GOT3 (cell line): ENCODE measurements around the gene RGL1.

ENCODE experiments used
- DNase-seq: peaks from one replicate; lab custom pipeline; 2025; ENCODE audit warnings: mixed read lengths; lab: John Stamatoyannopoulos, UW

The RGL1 gene

DNA sequence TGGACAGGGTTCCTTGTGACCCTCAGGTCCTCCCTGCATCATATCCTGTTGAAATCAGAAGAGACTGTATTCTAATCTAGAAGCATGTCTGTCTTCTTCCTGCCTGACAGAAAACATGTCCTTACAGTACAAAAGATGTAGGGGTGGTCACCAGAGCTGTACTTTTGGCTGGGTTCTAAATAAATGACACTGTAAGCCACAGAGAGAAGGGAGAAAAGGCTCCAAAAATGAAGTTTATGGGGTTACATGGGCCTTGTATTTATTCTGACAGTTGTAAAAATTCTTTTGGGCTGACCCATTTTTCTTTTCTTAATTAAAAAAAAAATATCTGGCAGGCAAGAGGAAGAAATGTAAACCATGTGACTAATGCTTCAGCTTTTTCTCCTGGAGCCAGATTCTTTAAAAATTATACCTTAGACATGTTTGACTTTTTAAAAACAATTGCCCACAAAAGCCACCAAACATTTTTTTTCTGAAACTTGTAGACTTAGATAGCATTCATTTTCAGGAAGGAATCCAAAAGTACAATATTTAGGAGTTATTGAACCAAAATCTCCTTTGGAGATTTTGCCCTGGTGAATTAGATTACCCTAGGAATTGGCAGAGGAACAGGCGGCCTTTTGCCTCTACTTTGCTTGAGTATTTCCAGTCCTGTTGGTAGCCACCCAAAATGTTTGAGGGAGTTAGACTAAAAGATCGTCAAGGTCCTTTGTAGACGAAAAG is 17.1 kb downstream of the RGL1 start:
- DNase-seq = no peak

DNA sequence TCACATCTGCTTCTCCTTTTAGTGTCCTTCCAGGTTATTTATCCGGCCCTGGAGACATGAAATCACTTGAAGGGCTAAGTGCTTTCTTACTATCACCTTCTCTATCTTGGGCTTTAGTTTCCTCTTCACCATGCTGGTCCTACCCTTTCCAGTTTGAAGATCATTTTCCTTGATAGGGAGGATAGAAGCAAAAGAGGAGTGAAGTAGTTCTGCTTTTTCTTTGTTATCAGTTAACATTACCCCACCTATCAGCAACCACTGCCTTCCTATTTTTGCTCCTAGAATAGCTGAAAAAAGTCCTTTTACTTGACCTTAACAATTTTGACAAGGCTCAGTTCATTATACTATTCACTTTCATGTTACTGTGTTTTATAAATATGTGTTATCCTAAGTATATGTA is 19.4 kb downstream of the RGL1 start:
- no peak for DNase-seq

- no peak for DNase-seq
Observed at GRCh38 chr1:183827801-183828200, 22.9 kb downstream of the RGL1 start.

- DNase-seq = no peak
Observed at GRCh38 chr1:183830389-183830788, 25.5 kb downstream of the RGL1 start.

DNA sequence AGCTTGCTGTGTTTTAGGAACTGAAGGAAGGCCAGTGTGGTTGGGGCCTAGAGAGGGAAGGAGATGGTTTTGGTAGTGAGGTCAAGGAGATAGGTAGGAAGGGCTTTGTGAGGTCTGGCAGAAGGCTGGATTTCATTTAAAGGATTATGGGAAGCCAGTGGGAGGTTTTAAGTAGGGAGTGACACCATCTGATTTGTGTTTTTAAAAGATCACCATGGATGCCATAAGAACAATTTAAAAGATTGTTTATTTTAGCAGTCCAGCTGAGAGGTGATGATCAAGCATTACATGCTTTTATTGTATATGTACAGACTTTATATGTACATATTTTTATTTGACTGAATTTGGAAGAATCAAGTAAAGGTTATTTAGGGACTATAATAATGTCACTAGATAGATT is 26.4 kb downstream of the RGL1 start:
- no peak for DNase-seq

GRCh38 chr1:183832459-183832858 is 27.5 kb downstream of the RGL1 start:
- DNase-seq = no peak

- no peak for DNase-seq
Observed at GRCh38 chr1:183834568-183834967, 29.6 kb downstream of the RGL1 start.

GRCh38 chr1:183836598-183836997 is 31.7 kb downstream of the RGL1 start:
- DNase-seq = no peak

- DNase-seq = no peak
Observed at GRCh38 chr1:183837062-183837461, 32.1 kb downstream of the RGL1 start.

GRCh38 chr1:183838221-183838620 is 33.3 kb downstream of the RGL1 start:
- DNase-seq = no peak

- no peak for DNase-seq
Observed at GRCh38 chr1:183840140-183840539, 35.2 kb downstream of the RGL1 start.

DNA sequence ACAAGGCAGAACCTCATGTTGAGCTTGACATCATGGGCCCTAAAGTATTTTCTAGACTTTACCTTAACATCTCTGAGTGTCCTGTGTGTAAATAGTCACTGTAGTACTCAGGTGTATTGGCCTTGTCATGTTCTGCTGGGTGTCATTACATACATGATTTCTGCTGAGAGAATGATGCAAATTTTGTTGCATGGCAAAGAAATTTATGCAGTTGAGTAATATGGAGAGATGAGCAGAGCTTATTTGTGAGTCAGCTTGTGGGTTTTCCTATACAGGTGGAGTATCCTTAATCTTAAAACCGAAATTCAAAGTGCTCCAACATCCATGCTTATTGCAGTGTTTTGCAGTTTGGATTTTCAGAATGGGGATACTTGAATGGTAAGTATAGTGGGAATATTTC is 36.6 kb downstream of the RGL1 start:
- no peak for DNase-seq

GRCh38 chr1:183841950-183842794 is 37.3 kb downstream of the RGL1 start:
- no peak for DNase-seq

DNA sequence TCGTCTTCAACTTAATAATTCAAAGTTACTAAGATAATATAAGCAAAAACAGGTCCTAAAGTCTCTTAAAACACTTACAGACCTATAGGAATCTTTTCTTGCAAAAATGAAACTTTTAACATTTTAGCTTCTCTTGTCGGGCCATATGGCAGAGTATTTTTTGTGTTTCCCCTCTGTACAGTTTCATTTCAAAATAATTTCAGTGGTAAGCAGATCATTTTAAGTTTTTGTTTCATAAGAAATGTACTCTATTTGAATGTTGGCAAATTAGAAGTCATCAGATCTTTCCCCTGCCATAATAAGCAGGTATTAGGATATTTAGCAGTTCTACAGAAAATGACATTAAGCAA is 37.9 kb downstream of the RGL1 start:
- DNase-seq = no peak

GRCh38 chr1:183844806-183845205 is 39.9 kb downstream of the RGL1 start:
- DNase-seq = no peak

- DNase-seq = no peak
Observed at GRCh38 chr1:183845681-183846080, 40.8 kb downstream of the RGL1 start.

- DNase-seq = no peak
Observed at GRCh38 chr1:183847641-183848040, 42.7 kb downstream of the RGL1 start.

GRCh38 chr1:183850852-183851251 is 45.9 kb downstream of the RGL1 start:
- no peak for DNase-seq

GRCh38 chr1:183859119-183859518 is 54.2 kb downstream of the RGL1 start:
- no peak for DNase-seq

DNA sequence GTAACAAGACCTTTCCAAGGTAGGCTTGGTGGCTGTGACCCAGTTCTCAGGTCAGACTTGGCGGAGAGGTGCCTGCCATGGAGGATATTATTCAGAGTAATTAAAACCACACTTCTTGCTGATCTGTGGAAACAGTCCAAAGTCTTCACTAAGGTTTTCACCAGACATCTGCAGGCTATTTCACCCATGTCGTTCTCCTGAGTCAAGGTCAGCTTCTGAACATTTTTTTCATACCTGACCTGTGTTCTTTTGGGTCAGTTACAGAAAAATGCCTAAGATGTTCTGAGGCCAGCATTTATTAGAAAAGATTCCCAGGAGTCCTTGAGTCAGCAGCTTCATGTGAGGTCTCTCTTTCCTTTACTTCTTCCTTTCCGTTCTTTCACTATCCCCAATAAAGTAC is 54.9 kb downstream of the RGL1 start:
- DNase-seq = no peak

DNA sequence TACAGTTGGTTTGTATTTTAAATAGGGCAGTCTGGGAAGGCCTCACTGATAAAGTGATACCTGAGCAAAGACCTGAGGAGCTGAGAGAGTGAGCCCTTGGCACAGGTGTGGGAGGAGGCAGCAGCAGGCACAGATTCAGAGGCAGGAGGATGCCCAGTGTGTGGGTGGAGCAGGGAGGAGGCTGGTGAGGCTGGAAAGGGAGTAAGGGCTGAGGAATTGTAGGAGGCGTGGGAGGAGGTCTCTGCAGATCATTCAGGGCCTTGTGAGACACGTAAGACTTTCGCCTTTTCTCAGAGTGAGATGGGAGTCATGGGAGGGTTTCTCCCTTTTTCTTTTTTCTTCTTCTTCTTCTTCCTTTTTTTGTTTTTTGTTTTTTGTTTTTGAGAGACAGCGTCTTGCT is 58.0 kb downstream of the RGL1 start:
- DNase-seq = no peak

- no peak for DNase-seq
Observed at GRCh38 chr1:183863852-183864251, 58.9 kb downstream of the RGL1 start.

- no peak for DNase-seq
Observed at GRCh38 chr1:183864611-183865010, 59.7 kb downstream of the RGL1 start.

- DNase-seq = no peak
Observed at GRCh38 chr1:183869230-183869629, 64.3 kb downstream of the RGL1 start.
